ENCODE data around the gene VPS45.

- TF ChIP-seq CTCF (IDR thresholded peaks at IDR 0.05) (no peak), POLR2A (IDR thresholded peaks at IDR 0.05) (no peak), EP300 (IDR thresholded peaks at IDR 0.05) (no peak)
Observed at GRCh38 chr1:150034336-150034735, 33.2 kb upstream of the VPS45 start.

Data from ovary (tissue), 3 donors.